HepG2 (cell line): Measurements from ENCODE around the gene SEPTIN2. TPM values are rescaled to one million over a fixed set of nuclear protein-coding genes. Genes with fewer than 3 reads are reported as not detected.
A peak's percentile ranks its signal among the peaks of the same experiment; 100 is the strongest.

Source experiments
- ATAC-seq: fragments of 200-7000 bp; cut with Tn5 transposase; 3 replicates; pipeline ENCODE4 v1.9.1; 2020; ENCODE audit warnings: mild to moderate bottlenecking, moderate library complexity
- BruUV-seq: library from RNA; stranded (reverse); fragments of 400-500 nt; replicated peaks from 2 replicates; lab custom pipeline; 2021; lab: Mats Ljungman, UMichigan
- CTCF ChIA-PET: fragments of 300-600 bp; formaldehyde crosslinking; extraction: SDS; loops from one replicate; lab custom pipeline; 2021; ENCODE audit warnings: low total read pairs, inconsistent platforms, low intra/inter-chr PET ratio; lab: Yijun Ruan, JAX
- POLR2A ChIA-PET: fragments of 350-600 bp; sonication (Branson Sonifier 250); formaldehyde crosslinking; loops from one replicate; lab custom pipeline; 2020; ENCODE audit warnings: antibody characterized with exemption, inconsistent platforms; lab: Yijun Ruan, JAX
- DNase-seq: peaks from one replicate; pipeline ENCODE4 v3.0.0-alpha.2; 2015; ENCODE audit warnings: low spot score
- FAIRE-seq: peaks from 3 replicates; lab custom pipeline; 2011; peaks lifted over from hg19 to GRCh38; lab: Jason Lieb, UNC
- H2AFZ ChIP-seq: one replicate; pipeline ENCODE4 v1.6.1; 2011; ENCODE audit warnings: low read length, inconsistent platforms
- H3K27ac ChIP-seq: fragments of 300-600 bp; 3 replicates; pipeline ENCODE4 v1.8.0; 2011; ENCODE audit warnings: mixed run types, mild to moderate bottlenecking, mixed read lengths, low read length, inconsistent platforms; ENCODE audit not compliant: insufficient read depth; ENCODE audit errors: extremely low read length
- H3K27me3 ChIP-seq, 2 experiments: fragments of 200-600 bp in 1 of 2; 2 replicates in 1 of 2; 3 replicates in 1 of 2; pipeline versions ENCODE4 v1.6.0 to v1.8.0; 2011; ENCODE audit warnings: low read length in 2 of 2, mild to moderate bottlenecking in 2 of 2, moderate library complexity in 2 of 2, inconsistent platforms in 1 of 2; ENCODE audit not compliant: insufficient read depth in 2 of 2, control insufficient read depth in 1 of 2
- H3K36me3 ChIP-seq, 2 experiments: fragments of 200-600 bp in 1 of 2; replicated peaks in 1 of 2; 2 replicates in 1 of 2; 3 replicates in 1 of 2; pipeline versions ENCODE4 v1.5.1 to v1.8.0; 2011; ENCODE audit warnings: low read length in 2 of 2, inconsistent platforms in 1 of 2; ENCODE audit not compliant: insufficient read depth in 2 of 2, control insufficient read depth in 1 of 2
- H3K4me1 ChIP-seq: 2 replicates; pipeline ENCODE4 v1.5.1; 2012; ENCODE audit warnings: low read length, inconsistent platforms; ENCODE audit not compliant: insufficient read depth
- H3K4me2 ChIP-seq: 2 replicates; pipeline ENCODE4 v1.6.0; 2011; ENCODE audit warnings: low read depth, low read length, inconsistent platforms
- H3K4me3 ChIP-seq, 3 experiments: fragments of 200-600 bp in 1 of 3; sonication (generic), shearing (Covaris generic) in 1 of 3; replicated peaks in 1 of 3; 2 replicates each; pipeline ENCODE4 v1.5.1; 2011 to 2016; ENCODE audit warnings: low read length in 3 of 3, inconsistent platforms in 2 of 3, low read depth in 2 of 3, mild to moderate bottlenecking in 2 of 3, control low read depth in 1 of 3, mixed read lengths in 1 of 3; ENCODE audit not compliant: insufficient read depth in 1 of 3
- H3K79me2 ChIP-seq: one replicate; pipeline ENCODE4 v1.6.1; 2011; ENCODE audit warnings: low read length, inconsistent platforms; ENCODE audit not compliant: insufficient read depth
- H3K9ac ChIP-seq: 2 replicates; pipeline ENCODE4 v1.6.0; 2011; ENCODE audit warnings: mild to moderate bottlenecking, low read depth, low read length, inconsistent platforms; ENCODE audit not compliant: insufficient read depth
- H3K9me3 ChIP-seq: 2 replicates; pipeline ENCODE4 v1.5.1; 2012; ENCODE audit warnings: mild to moderate bottlenecking, low read length
- H4K20me1 ChIP-seq: 2 replicates; pipeline ENCODE4 v1.6.0; 2011; ENCODE audit warnings: inconsistent platforms, mild to moderate bottlenecking, low read length, moderate library complexity; ENCODE audit not compliant: insufficient read depth
- ARNTL ChIP-seq: sonication (generic); formaldehyde crosslinking; IDR thresholded peaks from 2 replicates; pipeline ENCODE4 v1.4.0; 2020; ENCODE audit warnings: mild to moderate bottlenecking, missing genetic modification reagents
- KLF16 ChIP-seq, 2 experiments: sonication (generic) in 1 of 2; formaldehyde crosslinking in 1 of 2; IDR thresholded peaks; 2 replicates each; pipeline versions ENCODE4 v1.6.1 to v1.8.0; 2016 to 2023; ENCODE audit warnings: missing genetic modification reagents in 2 of 2, missing compliant biosample characterization in 1 of 2
- RBFOX2 ChIP-seq: fragments of 200-400 bp; formaldehyde crosslinking; IDR thresholded peaks from 2 replicates; pipeline ENCODE4 v1.6.1; 2017; ENCODE audit warnings: low read depth, mild to moderate bottlenecking, low read length
- TAF1 ChIP-seq: sonication (generic); formaldehyde crosslinking; IDR thresholded peaks from 2 replicates; pipeline ENCODE4 v1.4.0; 2020; ENCODE audit warnings: missing genetic modification reagents
- ZFP62 ChIP-seq: sonication (generic); formaldehyde crosslinking; IDR thresholded peaks from 2 replicates; pipeline ENCODE4 v1.4.0; 2020; ENCODE audit warnings: missing genetic modification reagents
- ZNF451 ChIP-seq: sonication (generic); formaldehyde crosslinking; IDR thresholded peaks from 2 replicates; pipeline ENCODE4 v1.5.0; 2020; ENCODE audit warnings: mild to moderate bottlenecking, missing genetic modification reagents
- ZNF616 ChIP-seq: sonication (generic); formaldehyde crosslinking; IDR thresholded peaks from 2 replicates; pipeline ENCODE4 v1.5.0; 2020; ENCODE audit warnings: low read depth, mild to moderate bottlenecking, missing genetic modification reagents
- ZNF782 ChIP-seq: sonication (generic); formaldehyde crosslinking; IDR thresholded peaks from 2 replicates; pipeline ENCODE4 v1.4.0; 2020; ENCODE audit warnings: missing genetic modification reagents, mild to moderate bottlenecking, borderline replicate concordance
- ZNF841 ChIP-seq: sonication (generic); formaldehyde crosslinking; IDR thresholded peaks from 2 replicates; pipeline ENCODE4 v1.8.1; 2023; ENCODE audit warnings: missing genetic modification reagents, borderline replicate concordance
- WGBS: methylation state at CpG from one replicate; pipeline ENCODE4 v1.1.6; 2017; ENCODE audit warnings: low lambda C conversion rate; 5-methylcytosine and 5-hydroxymethylcytosine counted together
- in situ Hi-C: cut with HindIII; loops from 2 replicates; pipeline ENCODE4 v1.10.0; 2017; ENCODE audit warnings: low pct_unique_long_range_greater_than_20kb; ENCODE audit not compliant: extremely low pct_ligation_motif_present
- intact Hi-C: fragments of 100-400 bp; cut with micrococcal nuclease; formaldehyde crosslinking; loops from one replicate; pipeline ENCODE4 v1.10.0; 2022; ENCODE audit not compliant: unreplicated experiment
- polyA plus RNA-seq, 8 experiments: library from polyadenylated mRNA; depleted of rRNA in 3 of 8; stranded (reverse) in 7 of 8; unstranded in 1 of 8; fragments of >200 nt; fragmentation: Illumina TruSeq in 4 of 8; extraction: Trizol in 4 of 8; gene quantifications; 2 replicates each; pipeline versions ENCODE4 v1.2.1 to v1.2.3, GENCODE V29; 2011 to 2016; ENCODE audit warnings: low read depth in 4 of 8, missing spikeins in 1 of 8, mixed read lengths in 1 of 8; ENCODE audit not compliant: insufficient read depth in 1 of 8
- total RNA-seq, 5 experiments: library from RNA; depleted of rRNA; stranded (reverse); fragments of >200 nt; fragmentation: Illumina TruSeq; extraction: Trizol; gene quantifications; 2 replicates each; pipeline ENCODE4 v1.2.3, GENCODE V29; 2016; ENCODE audit warnings: low read depth in 1 of 5
- TF ChIP-seq, protein P1 (sequence below): sonication (generic); formaldehyde crosslinking; IDR thresholded peaks from 2 replicates; pipeline ENCODE4 v1.4.0; 2020; ENCODE audit warnings: missing genetic modification reagents; ENCODE audit errors: not compliant biosample characterization
- TF ChIP-seq, protein P2 (sequence below): IDR thresholded peaks from 2 replicates; pipeline ENCODE4 v1.6.1; 2012; ENCODE audit warnings: inconsistent platforms
- TF ChIP-seq, protein P3 (sequence below): sonication (generic); formaldehyde crosslinking; IDR thresholded peaks from 2 replicates; pipeline ENCODE4 v1.4.0; 2020; ENCODE audit warnings: missing genetic modification reagents
- TF ChIP-seq, protein P4 (sequence below): sonication (generic); formaldehyde crosslinking; IDR thresholded peaks from 2 replicates; pipeline ENCODE4 v1.4.0; 2020; ENCODE audit warnings: missing genetic modification reagents, borderline replicate concordance
- TF ChIP-seq, protein P5 (sequence below): IDR thresholded peaks from 2 replicates; pipeline ENCODE4 v1.6.1; 2016; ENCODE audit warnings: mild to moderate bottlenecking, missing biosample characterization, missing genetic modification reagents

SEPTIN2 gene
- total and polyA plus RNA-seq, 2 of the 13 experiments (the other 11 are each of a cell fraction or from before 2014, with no cell fraction given): 493 to 733 TPM

DNA sequence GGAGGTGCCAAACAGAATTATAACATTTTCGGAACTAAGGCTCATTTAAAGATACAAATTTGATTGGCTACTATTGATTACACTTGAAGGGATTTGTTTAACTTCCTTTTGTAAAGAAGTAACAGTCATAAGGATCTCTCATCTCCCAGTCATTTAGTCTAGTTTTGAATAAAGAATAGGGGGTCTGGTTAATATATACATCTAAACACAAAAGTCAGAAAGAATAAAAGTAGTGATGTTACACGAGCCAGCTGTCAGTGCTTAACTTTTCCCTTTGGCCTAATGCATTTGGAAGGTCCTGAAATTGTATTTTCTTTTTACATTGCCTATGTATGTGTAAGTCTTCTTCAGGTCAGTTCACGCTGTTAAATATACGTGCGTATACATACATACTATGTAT is 8.1 kb downstream of the SEPTIN2 start:
- BruUV-seq: no TSS peak
- Histone ChIP-seq H3K4me3 (no peak overlapping the region), H3K4me1 (peaks cover 55% of the 10 kb centered on the region), H3K36me3 (peaks cover 7 to 53% of the 10 kb centered on the region in 2 experiments), H3K27me3 (no peaks in the 10 kb centered on the region), H4K20me1 (peaks cover 75% of the 10 kb centered on the region), H3K4me2 (no peak overlapping the region), H2AFZ (no peak overlapping the region), H3K9me3 (no peaks in the 10 kb centered on the region), H3K79me2 (peaks cover 96% of the 10 kb centered on the region), H3K9ac (no peak overlapping the region), H3K27ac (no peak overlapping the region)
- 89% methylated on average over 5 of the region's 5 CpGs for WGBS
- DNase-seq (no peak), FAIRE-seq (no peak), ATAC-seq (no peak)
- ChIA-PET CTCF (no interaction called here), POLR2A (interaction anchor here (0.7 to 1.0 kb wide), 2 partner anchors 9 to 26 kb away, joined by 3 to 4 read pairs; partner anchors contain the start of gene HDLBP)
- in situ Hi-C loops (no loop called here), intact Hi-C loops (no loop called here)
- TF ChIP-seq, protein P1, sequence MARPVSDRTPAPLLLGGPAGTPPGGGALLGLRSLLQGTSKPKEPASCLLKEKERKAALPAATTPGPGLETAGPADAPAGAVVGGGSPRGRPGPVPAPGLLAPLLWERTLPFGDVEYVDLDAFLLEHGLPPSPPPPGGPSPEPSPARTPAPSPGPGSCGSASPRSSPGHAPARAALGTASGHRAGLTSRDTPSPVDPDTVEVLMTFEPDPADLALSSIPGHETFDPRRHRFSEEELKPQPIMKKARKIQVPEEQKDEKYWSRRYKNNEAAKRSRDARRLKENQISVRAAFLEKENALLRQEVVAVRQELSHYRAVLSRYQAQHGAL: no peak
- peak; percentile 51; the same call in 1 of the 2 replicates for TF ChIP-seq RBFOX2
- TF ChIP-seq ARNTL (CRISPR knock-in tag): no peak
- TF ChIP-seq ZFP62 (CRISPR knock-in tag): no peak
- no peak for TF ChIP-seq ZNF616 (CRISPR knock-in tag)
- TF ChIP-seq ZNF782 (CRISPR knock-in tag): no peak
- TF ChIP-seq KLF16 (CRISPR knock-in tag; IDR thresholded peaks at IDR 0.05): no peak

DNA sequence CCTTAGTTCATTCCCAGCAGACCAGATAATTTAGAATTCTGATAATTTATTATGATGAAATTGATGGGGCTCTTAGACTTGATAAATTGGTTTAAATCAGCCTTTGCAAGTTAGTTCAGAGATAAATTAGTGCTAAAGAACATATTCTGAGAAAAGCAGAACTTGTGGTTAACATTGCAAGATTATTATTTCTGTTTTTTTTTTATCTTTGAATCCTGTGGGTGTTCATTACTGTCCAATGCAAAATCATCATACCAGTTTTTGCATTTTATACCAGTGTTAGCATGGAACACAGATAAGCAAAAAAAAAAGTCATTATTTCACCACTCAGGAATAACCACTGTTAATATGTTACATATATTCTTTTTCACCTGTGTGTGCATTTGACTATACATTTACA is 9.1 kb downstream of the SEPTIN2 start:
- ATAC-seq: no peak
- Histone ChIP-seq H3K36me3 (peaks cover 9 to 62% of the 10 kb centered on the region in 2 experiments), H3K4me1 (peaks cover 45% of the 10 kb centered on the region), H3K79me2 (peaks cover 93% of the 10 kb centered on the region), H3K9ac (no peak overlapping the region), H4K20me1 (peaks cover 69% of the 10 kb centered on the region), H3K4me3 (no peak overlapping the region), H3K27ac (no peak overlapping the region)
- BruUV-seq: no TSS peak
- POLR2A ChIA-PET: interaction anchor here (1.2 kb wide), 1 partner anchor 9 kb away, joined by 4 read pairs; no protein-coding TSS in a partner anchor
- intact Hi-C loops: no loop called here
- 0 out of 2 replicates have a peak, but pooled peaks have one; percentile 26 for TF ChIP-seq ZNF841 (CRISPR knock-in tag)
- TF ChIP-seq TAF1 (CRISPR knock-in tag): no peak
- TF ChIP-seq RBFOX2: 0 out of 2 replicates have a peak, but pooled peaks have one; percentile 31
- TF ChIP-seq, protein P2, sequence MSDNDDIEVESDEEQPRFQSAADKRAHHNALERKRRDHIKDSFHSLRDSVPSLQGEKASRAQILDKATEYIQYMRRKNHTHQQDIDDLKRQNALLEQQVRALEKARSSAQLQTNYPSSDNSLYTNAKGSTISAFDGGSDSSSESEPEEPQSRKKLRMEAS: no peak
- TF ChIP-seq, protein P3, sequence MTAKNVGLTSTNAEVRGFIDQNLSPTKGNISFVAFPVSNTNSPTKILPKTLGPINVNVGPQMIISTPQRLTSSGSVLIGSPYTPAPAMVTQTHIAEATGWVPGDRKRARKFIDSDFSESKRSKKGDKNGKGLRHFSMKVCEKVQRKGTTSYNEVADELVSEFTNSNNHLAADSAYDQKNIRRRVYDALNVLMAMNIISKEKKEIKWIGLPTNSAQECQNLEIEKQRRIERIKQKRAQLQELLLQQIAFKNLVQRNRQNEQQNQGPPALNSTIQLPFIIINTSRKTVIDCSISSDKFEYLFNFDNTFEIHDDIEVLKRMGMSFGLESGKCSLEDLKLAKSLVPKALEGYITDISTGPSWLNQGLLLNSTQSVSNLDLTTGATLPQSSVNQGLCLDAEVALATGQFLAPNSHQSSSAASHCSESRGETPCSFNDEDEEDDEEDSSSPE (CRISPR knock-in tag): no peak
- no peak for TF ChIP-seq ZNF451 (CRISPR knock-in tag)
- TF ChIP-seq, protein P4, sequence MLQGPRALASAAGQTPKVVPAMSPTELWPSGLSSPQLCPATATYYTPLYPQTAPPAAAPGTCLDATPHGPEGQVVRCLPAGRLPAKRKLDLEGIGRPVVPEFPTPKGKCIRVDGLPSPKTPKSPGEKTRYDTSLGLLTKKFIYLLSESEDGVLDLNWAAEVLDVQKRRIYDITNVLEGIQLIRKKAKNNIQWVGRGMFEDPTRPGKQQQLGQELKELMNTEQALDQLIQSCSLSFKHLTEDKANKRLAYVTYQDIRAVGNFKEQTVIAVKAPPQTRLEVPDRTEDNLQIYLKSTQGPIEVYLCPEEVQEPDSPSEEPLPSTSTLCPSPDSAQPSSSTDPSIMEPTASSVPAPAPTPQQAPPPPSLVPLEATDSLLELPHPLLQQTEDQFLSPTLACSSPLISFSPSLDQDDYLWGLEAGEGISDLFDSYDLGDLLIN: no peak
- TF ChIP-seq, protein P5, sequence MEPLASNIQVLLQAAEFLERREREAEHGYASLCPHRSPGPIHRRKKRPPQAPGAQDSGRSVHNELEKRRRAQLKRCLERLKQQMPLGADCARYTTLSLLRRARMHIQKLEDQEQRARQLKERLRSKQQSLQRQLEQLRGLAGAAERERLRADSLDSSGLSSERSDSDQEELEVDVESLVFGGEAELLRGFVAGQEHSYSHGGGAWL (CRISPR knock-in tag): no peak
- TF ChIP-seq, all 625 proteins: peak for 2
- CTCF ChIA-PET: no interaction called here
- H3K9me3 ChIP-seq: no peaks in the 10 kb centered on the region
- in situ Hi-C loops: no loop called here
- no peak overlapping the region for H2AFZ ChIP-seq
- H3K4me2 ChIP-seq: no peak overlapping the region
- FAIRE-seq (no peak), DNase-seq (no peak)
- H3K27me3 ChIP-seq: no peaks in the 10 kb centered on the region
